Lung (tissue), 12 donors: ENCODE results near the gene SPPL2B. TPM values are rescaled to one million over a fixed set of nuclear protein-coding genes. Genes with fewer than 3 reads are reported as not detected.

Source experiments
- ATAC-seq: fragments of 200-7000 bp; cut with Tn5 transposase; one replicate; pipeline ENCODE4 v1.9.1; 2020; ENCODE audit warnings: moderate number of reproducible peaks; ENCODE audit not compliant: insufficient read depth, low FRiP score
- DNase-seq, 3 donors: peaks; one replicate each; pipeline ENCODE4 v3.0.0-alpha.2; 2013 to 2017
- H3K27ac ChIP-seq, 2 donors: one replicate each; pipeline ENCODE4 v1.5.1; 2013; ENCODE audit warnings: mild to moderate bottlenecking in 2 of 2, moderate library complexity in 2 of 2, control low read depth in 1 of 2, inconsistent platforms in 1 of 2, low read depth in 1 of 2, low read length in 1 of 2
- H3K27me3 ChIP-seq, 3 donors: one replicate each; pipeline ENCODE4 v1.5.1; 2013; ENCODE audit warnings: low read length in 2 of 3; ENCODE audit not compliant: control insufficient read depth in 3 of 3, insufficient read depth in 3 of 3
- H3K36me3 ChIP-seq, 4 donors: one replicate each; pipeline ENCODE4 v1.5.1; 2013; ENCODE audit warnings: low read length in 4 of 4, mild to moderate bottlenecking in 1 of 4, moderate library complexity in 1 of 4; ENCODE audit not compliant: control insufficient read depth in 4 of 4, insufficient read depth in 4 of 4
- H3K4me1 ChIP-seq, 5 donors: one replicate each; pipeline ENCODE4 v1.5.1; 2013; ENCODE audit warnings: low read length in 5 of 5, mild to moderate bottlenecking in 2 of 5, moderate library complexity in 1 of 5; ENCODE audit not compliant: control insufficient read depth in 5 of 5, insufficient read depth in 5 of 5
- H3K4me3 ChIP-seq: one replicate; pipeline ENCODE4 v1.5.1; 2013; ENCODE audit warnings: mild to moderate bottlenecking, control low read depth, moderate library complexity
- H3K9ac ChIP-seq, 2 donors: one replicate each; pipeline ENCODE4 v1.5.1; 2013; ENCODE audit warnings: low read length in 2 of 2, control low read depth in 1 of 2; ENCODE audit not compliant: insufficient read depth in 1 of 2
- H3K9me3 ChIP-seq, 4 donors: one replicate each; pipeline ENCODE4 v1.5.1; 2013; ENCODE audit warnings: low read length in 3 of 4, mild to moderate bottlenecking in 1 of 4, moderate library complexity in 1 of 4; ENCODE audit not compliant: control insufficient read depth in 4 of 4, insufficient read depth in 3 of 4
- WGBS, 2 donors: extraction: QIAGEN DNeasy Blood & Tissue Kit; methylation state at CpG; one replicate each; pipeline ENCODE4 v1.1.7; 2013; 5-methylcytosine and 5-hydroxymethylcytosine counted together
- polyA plus RNA-seq, 2 donors: library from polyadenylated mRNA; stranded (reverse); fragments of 200-250 nt; gene quantifications; one replicate each; pipeline ENCODE4 v1.2.1, GENCODE V29; 2013
- total RNA-seq, 2 donors: library from RNA; depleted of rRNA in 1 of 2; stranded (reverse); fragments of >200 nt in 1 of 2; gene quantifications; one replicate each; pipeline ENCODE4 v1.2.1, GENCODE V29; 2014 to 2021
- TF ChIP-seq, protein P1 (sequence below): IDR thresholded peaks from 2 replicates; pipeline ENCODE4 v1.5.1; 2012; ENCODE audit warnings: mild to moderate bottlenecking; ENCODE audit errors: control extremely low read depth, extremely low read depth
- donor health status: control.
- donor health status: control.
- donor health status: Bipolar disorder and iron deficiency.
- donor health status: healthy.
- donor health status: DM: yes; HTN: yes; CAD: no.

Gene SPPL2B
- total and polyA plus RNA-seq, 4 donors: 34.4 to 86.1 (median 48.8) TPM

DNA sequence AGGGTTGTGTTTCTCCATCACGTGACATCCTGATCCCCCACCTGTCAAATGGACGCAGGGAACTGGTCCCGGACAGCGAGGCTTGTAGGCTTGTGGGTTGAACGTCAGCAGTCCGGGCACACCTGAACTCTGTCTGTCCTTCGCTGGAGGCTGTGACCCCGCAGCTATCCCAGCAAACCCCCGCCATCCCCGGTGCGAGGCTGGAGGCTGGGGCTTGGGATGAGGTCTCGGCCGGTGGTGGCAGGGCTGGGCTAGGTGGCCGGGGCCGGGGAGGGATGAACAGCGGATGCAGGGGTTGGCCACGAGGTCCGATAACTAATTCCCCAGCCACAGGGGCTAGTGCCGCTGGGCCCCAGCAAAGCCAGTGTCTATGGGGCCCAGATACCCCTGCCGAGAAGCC lies 8.9 kb upstream of the SPPL2B start:
- DNase-seq: no peak
- Histone ChIP-seq H3K27ac (no peak overlapping the region), H3K9ac (no peak overlapping the region), H3K9me3 (peaks cover 0 to 6% (median 2%) of the 10 kb centered on the region in 4 donors), H3K4me3 (no peak overlapping the region), H3K4me1 (no peaks in the 10 kb centered on the region), H3K36me3 (peaks cover 0 to 25% (median under 1%) of the 10 kb centered on the region in 4 donors), H3K27me3 (peaks cover 0 to 2% (median 0%) of the 10 kb centered on the region in 3 donors)
- WGBS, 2 donors: 93 to 94% methylated on average over 20 of the region's 20 CpGs
- ATAC-seq: no peak
- TF ChIP-seq, protein P1, sequence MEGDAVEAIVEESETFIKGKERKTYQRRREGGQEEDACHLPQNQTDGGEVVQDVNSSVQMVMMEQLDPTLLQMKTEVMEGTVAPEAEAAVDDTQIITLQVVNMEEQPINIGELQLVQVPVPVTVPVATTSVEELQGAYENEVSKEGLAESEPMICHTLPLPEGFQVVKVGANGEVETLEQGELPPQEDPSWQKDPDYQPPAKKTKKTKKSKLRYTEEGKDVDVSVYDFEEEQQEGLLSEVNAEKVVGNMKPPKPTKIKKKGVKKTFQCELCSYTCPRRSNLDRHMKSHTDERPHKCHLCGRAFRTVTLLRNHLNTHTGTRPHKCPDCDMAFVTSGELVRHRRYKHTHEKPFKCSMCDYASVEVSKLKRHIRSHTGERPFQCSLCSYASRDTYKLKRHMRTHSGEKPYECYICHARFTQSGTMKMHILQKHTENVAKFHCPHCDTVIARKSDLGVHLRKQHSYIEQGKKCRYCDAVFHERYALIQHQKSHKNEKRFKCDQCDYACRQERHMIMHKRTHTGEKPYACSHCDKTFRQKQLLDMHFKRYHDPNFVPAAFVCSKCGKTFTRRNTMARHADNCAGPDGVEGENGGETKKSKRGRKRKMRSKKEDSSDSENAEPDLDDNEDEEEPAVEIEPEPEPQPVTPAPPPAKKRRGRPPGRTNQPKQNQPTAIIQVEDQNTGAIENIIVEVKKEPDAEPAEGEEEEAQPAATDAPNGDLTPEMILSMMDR: no peak

DNA sequence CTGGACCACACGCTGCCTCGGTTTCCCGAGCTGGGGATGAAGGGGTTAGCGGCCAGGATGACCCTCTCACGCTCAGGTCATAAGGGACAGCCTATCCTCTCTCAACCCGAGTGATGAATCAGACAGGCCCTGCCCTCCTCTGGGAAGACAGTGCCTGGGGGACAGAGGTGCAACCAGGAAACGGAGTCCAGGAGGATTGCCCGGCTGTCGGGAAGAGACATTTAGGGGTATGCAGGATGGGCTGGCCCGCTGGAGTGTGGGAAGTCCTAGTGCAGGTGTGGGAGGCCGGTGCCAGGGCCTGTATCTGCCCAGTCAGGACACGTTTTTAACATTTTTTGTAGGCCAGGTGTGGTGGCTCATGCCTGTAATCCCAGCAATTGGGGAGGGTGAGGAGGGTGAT lies 8.4 kb upstream of the SPPL2B start:
- peaks cover 0 to 3% (median 2%) of the 10 kb centered on the region in 4 donors for H3K9me3 ChIP-seq
- ATAC-seq (no peak), DNase-seq (no peak)
- H3K27me3 ChIP-seq: peaks cover 0 to 2% (median 0%) of the 10 kb centered on the region in 3 donors
- no peak overlapping the region for H3K27ac ChIP-seq
- TF ChIP-seq, protein P1: no peak
- no peaks in the 10 kb centered on the region for H3K4me1 ChIP-seq
- 78 to 87% methylated on average over 12 of the region's 12 CpGs for WGBS, 2 donors
- H3K9ac ChIP-seq: no peak overlapping the region
- H3K36me3 ChIP-seq: peaks cover 0 to 27% (median 3%) of the 10 kb centered on the region in 4 donors
- no peak overlapping the region for H3K4me3 ChIP-seq

DNA sequence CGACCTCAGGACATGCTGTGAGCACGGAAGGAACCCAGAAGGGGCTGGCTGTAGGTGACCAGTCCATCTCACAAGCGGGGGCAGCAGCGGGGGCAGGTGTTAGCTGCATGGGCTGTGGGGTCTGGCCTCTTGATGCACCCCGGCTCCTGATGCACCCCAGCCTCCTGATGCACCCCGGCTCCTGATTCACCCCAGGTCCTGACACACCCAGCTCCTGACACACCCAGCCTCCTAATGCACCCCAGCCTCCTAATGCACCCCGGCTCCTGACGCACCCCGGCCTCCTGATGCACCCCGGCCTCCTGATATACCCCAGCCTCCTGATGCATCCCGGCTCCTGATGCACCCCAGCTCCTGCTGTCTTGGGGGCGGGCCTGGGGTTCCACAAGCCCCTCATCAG lies 7.5 kb upstream of the SPPL2B start:
- no peaks in the 10 kb centered on the region for H3K27me3 ChIP-seq
- H3K4me3 ChIP-seq: no peak overlapping the region
- H3K27ac ChIP-seq: no peak overlapping the region
- ATAC-seq: no peak
- H3K9me3 ChIP-seq: no peaks in the 10 kb centered on the region
- TF ChIP-seq, protein P1: no peak
- H3K4me1 ChIP-seq: no peaks in the 10 kb centered on the region
- H3K36me3 ChIP-seq: peaks cover 0 to 32% (median 3%) of the 10 kb centered on the region in 4 donors
- no peak overlapping the region for H3K9ac ChIP-seq
- WGBS, 2 donors: 87 to 90% methylated on average over 12 of the region's 12 CpGs
- no peak for DNase-seq

DNA sequence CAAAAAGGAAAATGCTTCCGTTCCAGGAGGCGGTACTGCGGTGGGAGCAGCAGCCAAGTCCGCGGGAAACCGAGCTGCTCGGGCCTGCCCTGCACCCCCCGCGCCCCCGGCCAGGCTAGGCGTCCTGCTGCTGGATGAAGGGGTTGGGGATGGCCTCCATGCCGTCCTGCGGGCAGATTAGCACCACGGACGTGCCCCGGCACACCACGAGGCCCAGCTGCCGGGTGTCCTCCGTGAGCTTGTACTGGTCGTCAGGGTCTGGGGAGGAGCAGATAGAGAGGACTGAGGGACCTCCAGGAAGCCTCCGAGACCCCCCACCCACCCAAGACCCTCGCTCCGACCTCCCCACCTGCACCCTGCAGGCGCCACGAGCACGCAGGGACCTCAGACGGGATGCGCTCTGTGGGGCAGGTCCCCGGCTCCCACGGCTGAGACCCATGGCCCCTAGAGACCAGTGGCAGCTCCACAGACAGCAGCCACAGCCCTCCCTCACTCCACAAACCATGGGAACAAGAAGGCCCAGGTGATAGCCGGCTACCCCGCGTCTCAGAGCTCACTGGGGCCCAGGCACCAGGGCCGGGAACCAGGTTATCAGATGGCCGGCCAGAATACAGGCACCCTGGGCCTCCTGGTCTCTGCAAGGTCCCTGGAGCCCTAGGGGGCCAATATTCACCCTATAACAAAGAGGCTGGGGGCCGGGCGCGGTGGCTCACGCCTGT lies 6.8 kb upstream of the SPPL2B start:
- TF ChIP-seq, protein P1: no peak
- H3K4me1 ChIP-seq: peaks cover 0 to under 1% (median 0%) of the 10 kb centered on the region in 5 donors
- DNase-seq: no peak

More for the DNA sequence above, 6.8 kb upstream of the SPPL2B start:
- no peaks in the 10 kb centered on the region for H3K27me3 ChIP-seq
- H3K27ac ChIP-seq: no peak overlapping the region
- no peak overlapping the region for H3K9ac ChIP-seq
- WGBS, 2 donors: 94 to 95% methylated on average over 37 to 39 of the region's 39 CpGs
- H3K36me3 ChIP-seq: peaks cover 0 to 32% (median 3%) of the 10 kb centered on the region in 4 donors
- H3K9me3 ChIP-seq: no peaks in the 10 kb centered on the region
- H3K4me3 ChIP-seq: no peak overlapping the region
- ATAC-seq: no peak
